GM12865 (cell line): ENCODE results near the gene PDIK1L.

Experiments used
- DNase-seq: peaks from one replicate; pipeline ENCODE4 v3.0.0; 2010; ENCODE audit warnings: low read depth
- H3K4me3 ChIP-seq: 2 replicates; pipeline ENCODE4 v1.5.1; 2011; ENCODE audit warnings: mild to moderate bottlenecking, low read depth, low read length, control low read depth
- TF ChIP-seq, protein P1 (sequence below): IDR thresholded peaks from 2 replicates; pipeline ENCODE4 v1.5.1; 2011; ENCODE audit warnings: low read length, control low read depth, low read depth, inconsistent platforms; ENCODE audit not compliant: insufficient read depth; ENCODE audit errors: missing control alignments

Gene PDIK1L

DNA sequence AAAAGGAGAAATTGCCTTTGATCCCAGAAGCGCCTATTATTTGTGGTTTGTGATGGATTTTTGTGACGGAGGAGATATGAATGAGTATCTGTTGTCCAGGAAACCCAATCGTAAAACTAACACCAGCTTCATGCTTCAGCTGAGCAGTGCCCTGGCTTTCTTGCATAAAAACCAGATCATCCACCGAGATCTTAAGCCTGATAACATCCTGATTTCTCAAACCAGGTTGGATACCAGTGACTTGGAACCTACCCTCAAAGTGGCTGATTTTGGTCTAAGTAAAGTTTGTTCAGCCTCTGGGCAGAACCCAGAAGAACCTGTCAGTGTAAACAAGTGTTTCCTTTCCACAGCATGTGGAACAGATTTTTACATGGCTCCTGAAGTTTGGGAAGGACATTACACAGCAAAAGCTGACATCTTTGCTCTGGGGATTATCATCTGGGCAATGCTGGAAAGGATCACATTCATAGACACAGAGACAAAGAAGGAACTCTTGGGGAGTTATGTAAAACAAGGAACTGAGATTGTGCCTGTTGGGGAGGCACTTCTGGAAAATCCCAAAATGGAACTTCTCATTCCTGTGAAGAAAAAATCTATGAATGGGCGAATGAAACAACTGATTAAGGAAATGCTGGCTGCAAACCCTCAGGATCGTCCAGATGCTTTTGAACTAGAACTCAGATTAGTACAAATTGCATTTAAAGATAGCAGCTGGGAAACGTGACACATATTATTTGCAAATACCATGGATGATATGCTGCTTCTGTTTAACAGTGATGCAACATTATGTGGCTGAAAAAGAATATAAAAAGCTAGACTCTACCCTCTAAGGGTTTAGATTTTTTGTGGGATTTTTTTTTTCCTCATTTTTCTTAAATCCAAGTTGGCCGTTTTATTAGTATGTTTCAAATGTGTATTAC, 10.5 kb downstream of the PDIK1L start:
- H3K4me3 ChIP-seq: no peak overlapping the region
- DNase-seq: no peak
- TF ChIP-seq, protein P1, sequence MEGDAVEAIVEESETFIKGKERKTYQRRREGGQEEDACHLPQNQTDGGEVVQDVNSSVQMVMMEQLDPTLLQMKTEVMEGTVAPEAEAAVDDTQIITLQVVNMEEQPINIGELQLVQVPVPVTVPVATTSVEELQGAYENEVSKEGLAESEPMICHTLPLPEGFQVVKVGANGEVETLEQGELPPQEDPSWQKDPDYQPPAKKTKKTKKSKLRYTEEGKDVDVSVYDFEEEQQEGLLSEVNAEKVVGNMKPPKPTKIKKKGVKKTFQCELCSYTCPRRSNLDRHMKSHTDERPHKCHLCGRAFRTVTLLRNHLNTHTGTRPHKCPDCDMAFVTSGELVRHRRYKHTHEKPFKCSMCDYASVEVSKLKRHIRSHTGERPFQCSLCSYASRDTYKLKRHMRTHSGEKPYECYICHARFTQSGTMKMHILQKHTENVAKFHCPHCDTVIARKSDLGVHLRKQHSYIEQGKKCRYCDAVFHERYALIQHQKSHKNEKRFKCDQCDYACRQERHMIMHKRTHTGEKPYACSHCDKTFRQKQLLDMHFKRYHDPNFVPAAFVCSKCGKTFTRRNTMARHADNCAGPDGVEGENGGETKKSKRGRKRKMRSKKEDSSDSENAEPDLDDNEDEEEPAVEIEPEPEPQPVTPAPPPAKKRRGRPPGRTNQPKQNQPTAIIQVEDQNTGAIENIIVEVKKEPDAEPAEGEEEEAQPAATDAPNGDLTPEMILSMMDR: no peak

DNA sequence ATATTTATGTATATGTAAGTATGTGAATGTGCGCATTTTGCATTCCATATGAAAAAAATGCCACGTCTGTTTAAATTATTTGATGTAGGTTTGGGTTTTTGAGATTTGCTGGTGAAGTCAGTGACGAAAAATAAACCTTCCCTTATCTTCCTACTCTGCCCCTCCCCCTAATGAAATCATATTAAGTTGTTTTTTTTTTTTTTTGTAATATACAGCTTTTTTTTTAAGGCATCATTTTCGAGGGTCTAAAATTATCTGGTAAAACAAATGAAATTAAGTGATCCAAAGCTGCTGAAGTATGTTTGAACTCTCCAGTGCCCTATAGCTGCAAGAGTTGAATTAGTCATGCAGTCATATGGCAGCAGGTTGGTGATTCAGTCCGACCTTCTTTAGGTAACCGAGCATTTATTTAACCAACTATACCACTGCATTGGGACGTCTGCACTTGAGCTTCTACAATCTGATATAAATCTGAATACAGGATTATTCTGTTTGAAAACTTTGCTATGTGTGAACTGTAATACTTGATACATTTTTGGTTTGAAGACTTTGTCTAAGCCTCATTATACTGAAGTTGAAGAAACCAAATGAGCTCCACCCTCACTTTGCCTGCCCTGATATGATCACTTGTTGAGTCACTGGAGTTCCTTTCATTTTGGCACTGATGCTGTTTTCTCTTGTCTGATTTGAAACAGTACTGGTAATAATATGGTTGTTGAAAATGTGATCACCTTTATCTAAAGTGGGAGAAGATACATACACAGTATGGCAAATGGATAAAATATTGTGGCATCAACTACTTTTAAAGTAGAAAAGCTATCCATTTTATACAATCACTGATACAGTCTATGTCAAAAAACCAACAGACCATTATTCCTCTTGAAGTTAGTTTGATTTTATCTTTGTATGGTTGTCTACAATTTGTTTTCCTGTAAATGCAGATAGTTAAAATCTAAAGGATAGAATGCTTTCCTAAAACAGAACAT, 11.7 kb downstream of the PDIK1L start:
- TF ChIP-seq, protein P1: no peak
- no peak for DNase-seq

DNA sequence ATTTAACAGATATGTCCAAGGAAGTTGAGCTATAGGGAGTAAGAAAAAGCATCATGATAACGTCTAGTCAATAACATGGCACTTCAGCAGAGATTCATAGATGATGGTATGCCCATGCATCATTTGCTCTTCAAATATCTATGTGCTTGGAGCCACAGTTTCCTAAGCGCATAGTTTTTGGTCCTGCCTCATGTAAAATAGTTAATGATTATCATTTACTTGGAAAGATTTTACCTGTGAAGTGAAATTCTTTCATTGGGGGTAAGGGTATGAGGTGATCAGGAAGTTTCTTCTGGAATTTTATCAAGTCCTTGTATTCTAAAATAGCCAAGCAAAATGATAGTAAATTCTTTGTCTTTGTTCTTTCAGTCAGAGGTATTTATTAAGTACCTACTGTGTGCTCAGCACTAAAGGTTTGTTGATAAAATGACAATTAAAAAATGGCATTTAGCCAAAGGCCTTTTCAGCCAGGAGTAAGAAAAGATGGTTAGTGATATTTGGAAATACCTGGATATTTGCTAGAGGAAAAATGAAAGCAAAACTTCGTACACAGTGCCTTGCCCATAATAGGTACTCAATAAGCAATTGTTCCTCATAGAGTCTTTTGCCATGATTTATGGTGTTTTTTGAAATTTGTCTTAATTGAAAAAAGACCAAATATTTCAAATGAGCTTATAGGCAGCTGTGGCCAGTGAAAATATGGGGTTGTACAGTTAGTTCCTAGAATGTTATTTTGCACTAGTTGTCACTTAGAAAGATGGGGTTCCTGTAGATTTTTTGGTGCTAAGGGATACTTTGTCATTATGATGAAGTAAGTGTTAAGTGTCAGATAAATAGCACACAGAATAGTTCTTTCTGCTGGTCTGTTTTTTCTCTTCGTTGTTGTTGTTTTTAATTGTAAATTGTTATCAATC, 13.1 kb downstream of the PDIK1L start:
- TF ChIP-seq, protein P1: no peak
- no peak overlapping the region for H3K4me3 ChIP-seq
- no peak for DNase-seq

More for the DNA sequence above, 11.7 kb downstream of the PDIK1L start:
- H3K4me3 ChIP-seq: no peak overlapping the region

DNA sequence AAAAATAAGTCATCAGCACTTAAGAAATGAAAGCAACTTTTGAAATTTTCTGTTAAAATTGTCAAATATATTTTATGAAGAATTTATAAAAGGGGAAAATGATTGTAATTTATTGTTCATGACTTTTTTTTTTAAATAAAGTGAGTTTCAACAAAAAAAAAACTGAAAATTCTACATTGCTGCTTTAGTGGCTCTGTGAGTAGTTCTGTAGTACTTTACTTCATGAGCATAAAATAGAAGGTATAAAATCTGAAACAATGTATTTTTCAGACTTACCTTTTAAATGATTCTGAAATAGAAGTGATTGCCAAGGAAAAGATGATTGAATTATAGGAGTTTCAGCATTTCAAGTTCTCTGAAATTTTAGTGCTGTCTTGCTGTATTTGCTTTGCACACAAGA, 13.8 kb downstream of the PDIK1L start:
- TF ChIP-seq, protein P1: no peak
- no peak overlapping the region for H3K4me3 ChIP-seq
- no peak for DNase-seq

DNA sequence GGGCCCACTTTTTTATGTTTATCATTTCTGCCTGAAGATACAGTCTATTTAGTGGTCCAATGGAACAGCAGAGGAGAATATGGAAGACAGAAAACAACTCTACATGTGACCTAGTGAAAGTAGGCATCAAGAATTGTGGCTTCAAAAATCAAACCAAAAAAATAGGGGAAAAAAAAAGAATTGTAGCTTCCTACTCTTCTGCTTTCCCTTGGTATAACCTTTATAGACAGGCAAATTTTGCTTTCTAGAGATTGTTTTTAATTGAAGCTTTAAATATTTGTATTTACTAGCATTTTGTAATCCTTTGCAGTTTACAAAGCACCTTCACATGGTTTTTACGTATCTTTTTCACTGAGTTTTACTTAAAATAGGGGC, 14.3 kb downstream of the PDIK1L start:
- H3K4me3 ChIP-seq: no peak overlapping the region
- no peak for DNase-seq
- TF ChIP-seq, protein P1: no peak
